ENCODE results near the gene NPFFR1.

Gene NPFFR1

DNA sequence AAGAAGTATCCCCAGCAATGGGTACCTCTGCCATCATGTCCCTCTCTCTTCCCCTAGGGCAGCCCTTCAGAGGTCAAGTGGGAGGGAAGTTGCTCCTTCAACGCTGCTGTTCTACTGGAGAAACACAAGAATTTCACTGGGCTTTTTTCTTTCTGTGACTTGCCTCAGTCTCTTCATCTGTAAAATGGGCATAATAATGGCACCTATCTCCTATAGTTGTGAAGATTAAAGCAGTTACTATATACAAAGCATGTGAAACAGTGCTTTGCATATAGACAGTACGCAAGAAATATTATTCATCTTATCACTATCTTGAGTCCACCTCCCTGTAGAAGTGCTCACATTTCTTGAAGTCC is 1.6 kb upstream of the NPFFR1 start:
- DNase-seq (ENCODE audit: low spot score), result no peak
- TF ChIP-seq, protein P1, sequence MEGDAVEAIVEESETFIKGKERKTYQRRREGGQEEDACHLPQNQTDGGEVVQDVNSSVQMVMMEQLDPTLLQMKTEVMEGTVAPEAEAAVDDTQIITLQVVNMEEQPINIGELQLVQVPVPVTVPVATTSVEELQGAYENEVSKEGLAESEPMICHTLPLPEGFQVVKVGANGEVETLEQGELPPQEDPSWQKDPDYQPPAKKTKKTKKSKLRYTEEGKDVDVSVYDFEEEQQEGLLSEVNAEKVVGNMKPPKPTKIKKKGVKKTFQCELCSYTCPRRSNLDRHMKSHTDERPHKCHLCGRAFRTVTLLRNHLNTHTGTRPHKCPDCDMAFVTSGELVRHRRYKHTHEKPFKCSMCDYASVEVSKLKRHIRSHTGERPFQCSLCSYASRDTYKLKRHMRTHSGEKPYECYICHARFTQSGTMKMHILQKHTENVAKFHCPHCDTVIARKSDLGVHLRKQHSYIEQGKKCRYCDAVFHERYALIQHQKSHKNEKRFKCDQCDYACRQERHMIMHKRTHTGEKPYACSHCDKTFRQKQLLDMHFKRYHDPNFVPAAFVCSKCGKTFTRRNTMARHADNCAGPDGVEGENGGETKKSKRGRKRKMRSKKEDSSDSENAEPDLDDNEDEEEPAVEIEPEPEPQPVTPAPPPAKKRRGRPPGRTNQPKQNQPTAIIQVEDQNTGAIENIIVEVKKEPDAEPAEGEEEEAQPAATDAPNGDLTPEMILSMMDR (IDR thresholded peaks at IDR 0.05; ENCODE audit: extremely low read depth, missing control alignments), result no peak

DNA sequence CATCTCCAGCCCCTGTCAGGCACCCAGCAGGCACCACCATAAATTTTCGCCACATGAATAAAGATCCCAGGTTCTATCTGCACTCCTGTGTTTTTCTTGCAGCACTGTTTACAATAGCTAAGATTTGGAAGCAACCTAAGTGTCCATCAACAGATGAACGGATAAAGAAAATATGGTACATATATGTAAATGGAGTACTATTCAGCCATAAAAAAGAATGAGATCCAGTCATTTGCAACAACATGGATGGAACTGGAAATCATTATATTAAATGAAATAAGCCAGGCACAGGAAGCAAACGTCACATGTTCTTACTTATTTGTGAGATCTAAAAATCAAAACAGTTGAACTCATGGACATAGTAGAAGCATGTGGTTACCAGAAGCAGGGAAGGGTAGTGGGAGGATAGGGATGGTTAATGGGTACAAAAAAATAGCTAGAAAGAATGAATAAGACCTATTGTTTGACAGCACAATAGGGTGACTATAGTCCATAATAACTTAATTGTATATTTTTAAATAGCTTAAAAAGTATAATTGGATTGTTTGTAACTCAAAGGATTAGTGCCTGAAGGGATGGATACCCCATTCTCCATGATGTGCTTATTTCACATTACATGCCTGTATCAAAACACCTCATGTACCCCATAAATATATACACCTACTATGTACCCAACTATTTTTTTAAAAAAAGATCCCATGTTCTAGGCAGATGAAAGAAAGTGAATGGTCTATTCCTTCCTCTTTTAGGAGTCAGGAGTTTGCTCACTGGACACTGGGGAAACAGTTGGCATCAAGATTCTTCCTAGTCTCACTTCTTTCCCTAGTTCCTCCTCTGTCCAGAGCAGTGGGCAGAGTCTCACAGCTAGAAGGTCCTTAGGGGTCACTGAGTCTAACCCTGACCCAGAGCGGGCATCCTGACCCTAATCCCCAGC is 1.0 kb upstream of the NPFFR1 start:
- DNase-seq (ENCODE audit: low spot score), result no peak
- TF ChIP-seq, protein P1 (IDR thresholded peaks at IDR 0.05; ENCODE audit: extremely low read depth, missing control alignments), result no peak

DNA sequence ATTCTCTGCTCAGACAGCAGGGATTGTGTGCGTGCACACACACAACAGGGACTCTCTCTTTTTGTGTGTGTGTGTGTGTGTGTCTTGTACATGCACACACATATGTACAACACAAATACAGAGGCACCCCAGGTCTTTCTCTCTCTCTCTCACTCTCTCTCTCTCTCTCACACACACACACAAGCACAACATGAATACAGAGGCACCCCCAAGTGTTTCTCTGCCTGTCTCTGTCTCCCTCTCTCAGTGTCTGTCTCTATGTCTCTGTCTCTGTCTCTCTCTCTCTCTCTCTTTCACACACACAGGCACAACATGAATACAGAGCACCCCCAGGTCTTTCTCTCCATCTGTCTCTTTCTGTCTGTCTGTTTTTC is 746 bp downstream of the NPFFR1 start:
- TF ChIP-seq, protein P1 (IDR thresholded peaks at IDR 0.05; ENCODE audit: extremely low read depth, missing control alignments), result no peak
- no peak for DNase-seq (ENCODE audit: low spot score)

GRCh38 chr10:70281609-70282008 is 2.2 kb downstream of the NPFFR1 start:
- no peak for DNase-seq (ENCODE audit: low spot score)

GRCh38 chr10:70280099-70280498 is 3.7 kb downstream of the NPFFR1 start:
- TF ChIP-seq, protein P1 (IDR thresholded peaks at IDR 0.05; ENCODE audit: extremely low read depth, missing control alignments), result no peak
- DNase-seq (ENCODE audit: low spot score), result no peak

More at GRCh38 chr10:70281609-70282008, 2.2 kb downstream of the NPFFR1 start:
- TF ChIP-seq, protein P1 (IDR thresholded peaks at IDR 0.05; ENCODE audit: extremely low read depth, missing control alignments), result no peak

GRCh38 chr10:70277396-70278030 is 6.3 kb downstream of the NPFFR1 start:
- TF ChIP-seq, protein P1 (IDR thresholded peaks at IDR 0.05; ENCODE audit: extremely low read depth, missing control alignments), result no peak
- no peak for DNase-seq (ENCODE audit: low spot score)

DNA sequence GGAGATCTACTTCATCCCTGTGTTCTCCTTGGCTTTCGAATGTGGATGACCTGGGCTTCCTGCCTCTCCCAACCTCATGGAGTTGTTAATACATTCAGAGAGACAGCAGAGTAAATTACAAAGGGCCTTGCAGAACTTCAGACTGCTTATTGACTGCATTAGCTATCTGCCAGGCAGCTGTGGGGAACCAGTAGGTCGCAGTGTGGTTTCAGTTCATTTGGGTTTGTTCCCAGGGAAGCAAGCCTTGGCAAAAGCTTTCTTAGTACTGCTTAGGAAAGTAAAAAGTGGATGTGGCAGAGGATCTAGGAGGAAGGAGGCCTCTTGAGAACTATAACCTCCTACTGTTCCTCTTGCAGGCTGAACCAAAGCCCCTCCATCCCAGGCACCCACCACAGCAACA is 9.2 kb downstream of the NPFFR1 start:
- DNase-seq (ENCODE audit: low spot score), result no peak
- TF ChIP-seq, protein P1 (IDR thresholded peaks at IDR 0.05; ENCODE audit: extremely low read depth, missing control alignments), result no peak
